GM23338 (cell line): ENCODE measurements around the gene DDAH2. TPM values are rescaled to one million over a fixed set of nuclear protein-coding genes. Genes with fewer than 3 reads are reported as not detected.
A peak's percentile ranks its signal among the peaks of the same experiment; 100 is the strongest.

ENCODE experiments used
- ATAC-seq: fragments of 200-7000 bp; cut with Tn5 transposase; 3 replicates; pipeline ENCODE4 v1.9.1; 2020
- DNase-seq: peaks from one replicate; pipeline ENCODE4 v3.0.0-alpha.2; 2015; ENCODE audit warnings: low spot score
- H2AFZ ChIP-seq: fragments of 200-600 bp; sonication (generic); 2 replicates; pipeline ENCODE4 v1.8.0; 2016; ENCODE audit warnings: antibody characterized with exemption, mild to moderate bottlenecking, moderate library complexity
- H3F3A ChIP-seq: fragments of 200-600 bp; sonication (generic); replicated peaks from 2 replicates; pipeline ENCODE4 v1.8.0; 2017; ENCODE audit warnings: antibody characterized with exemption, mixed run types, low read depth
- H3K27ac ChIP-seq: fragments of 200-600 bp; sonication (generic); 2 replicates; pipeline ENCODE4 v1.6.1; 2016; ENCODE audit warnings: low read depth
- H3K27me3 ChIP-seq: fragments of 200-600 bp; sonication (generic); 2 replicates; pipeline ENCODE4 v1.8.0; 2016; ENCODE audit warnings: mild to moderate bottlenecking, mixed run types, moderate library complexity; ENCODE audit not compliant: insufficient read depth
- H3K36me3 ChIP-seq: fragments of 200-600 bp; sonication (generic); 2 replicates; pipeline ENCODE4 v1.8.0; 2016; ENCODE audit warnings: mild to moderate bottlenecking; ENCODE audit not compliant: insufficient read depth
- H3K4me1 ChIP-seq: fragments of 200-600 bp; sonication (generic); 2 replicates; pipeline ENCODE4 v1.8.0; 2016; ENCODE audit warnings: mild to moderate bottlenecking, moderate library complexity; ENCODE audit not compliant: insufficient read depth
- H3K4me2 ChIP-seq: fragments of 200-600 bp; sonication (generic); 2 replicates; pipeline ENCODE4 v1.7.1; 2017; ENCODE audit warnings: mixed run types
- H3K4me3 ChIP-seq: fragments of 200-600 bp; sonication (generic); 2 replicates; pipeline ENCODE4 v1.6.1; 2016; ENCODE audit warnings: mixed run types
- H3K79me2 ChIP-seq: fragments of 200-600 bp; sonication (generic); replicated peaks from 2 replicates; pipeline ENCODE4 v1.8.0; 2017; ENCODE audit warnings: mild to moderate bottlenecking; ENCODE audit not compliant: insufficient read depth
- H3K9me2 ChIP-seq: fragments of 200-600 bp; sonication (generic); 2 replicates; pipeline ENCODE4 v1.8.0; 2017; ENCODE audit not compliant: insufficient read depth
- H4K20me1 ChIP-seq: fragments of 200-600 bp; sonication (generic); replicated peaks from 2 replicates; pipeline ENCODE4 v1.8.0; 2017; ENCODE audit warnings: mild to moderate bottlenecking; ENCODE audit not compliant: insufficient read depth
- H3K27ac Mint-ChIP-seq: 2 replicates; pipeline ENCODE4 v1.8.0; 2020; ENCODE audit warnings: inconsistent platforms, mild to moderate bottlenecking, moderate library complexity, mixed read lengths
- H3K27me3 Mint-ChIP-seq: 3 replicates; pipeline ENCODE4 v1.8.0; 2022; ENCODE audit warnings: low read depth, mild to moderate bottlenecking, moderate library complexity, mixed read lengths, inconsistent platforms; ENCODE audit not compliant: insufficient read depth, poor library complexity
- H3K36me3 Mint-ChIP-seq: 3 replicates; pipeline ENCODE4 v1.8.0; 2021; ENCODE audit warnings: low read depth, mild to moderate bottlenecking, inconsistent platforms, moderate library complexity, mixed read lengths
- H3K4me1 Mint-ChIP-seq: 3 replicates; pipeline ENCODE4 v1.8.0; 2020; ENCODE audit warnings: mild to moderate bottlenecking, inconsistent platforms, mixed read lengths
- H3K4me3 Mint-ChIP-seq: 3 replicates; pipeline ENCODE4 v1.8.0; 2021; ENCODE audit warnings: moderate library complexity, mild to moderate bottlenecking, inconsistent platforms, mixed read lengths
- H3K9me3 Mint-ChIP-seq: 3 replicates; pipeline ENCODE4 v1.8.0; 2020; ENCODE audit warnings: moderate library complexity, mild to moderate bottlenecking, inconsistent platforms, mixed read lengths
- CTCF ChIP-seq, 2 experiments: fragments of 200-600 bp in 1 of 2; sonication (generic) in 1 of 2; conservative IDR thresholded peaks; 2 replicates each; pipeline versions ENCODE4 v1.5.1 to v1.6.1; 2016 to 2017; ENCODE audit warnings: antibody characterized with exemption in 2 of 2, low read depth in 2 of 2, mild to moderate bottlenecking in 2 of 2, moderate library complexity in 1 of 2
- polyA plus RNA-seq: library from polyadenylated mRNA; unstranded; fragments of >200 nt; fragmentation: Nextera tagmentation; extraction: Ambion mirVana; gene quantifications from 2 replicates; pipeline ENCODE4 v1.2.1, GENCODE V29; 2016
- total RNA-seq: library from RNA; depleted of rRNA; stranded (reverse); fragments of >200 nt; shearing (Covaris generic); gene quantifications from 2 replicates; pipeline ENCODE4 v1.2.3, GENCODE V29; 2014
- TF ChIP-seq, protein P1 (sequence below): fragments of 250-450 bp; sonication (Bioruptor Pico); IDR thresholded peaks from 2 replicates; pipeline ENCODE4 v1.5.0; 2020; ENCODE audit warnings: mild to moderate bottlenecking, moderate library complexity
- TF ChIP-seq, protein P2 (sequence below): IDR thresholded peaks from 2 replicates; pipeline ENCODE4 v1.6.1; 2016; ENCODE audit warnings: antibody characterized with exemption

DDAH2 gene
- total and polyA plus RNA-seq, 2 experiments from 2014 or later, result 58.7 to 65.1 TPM

DNA sequence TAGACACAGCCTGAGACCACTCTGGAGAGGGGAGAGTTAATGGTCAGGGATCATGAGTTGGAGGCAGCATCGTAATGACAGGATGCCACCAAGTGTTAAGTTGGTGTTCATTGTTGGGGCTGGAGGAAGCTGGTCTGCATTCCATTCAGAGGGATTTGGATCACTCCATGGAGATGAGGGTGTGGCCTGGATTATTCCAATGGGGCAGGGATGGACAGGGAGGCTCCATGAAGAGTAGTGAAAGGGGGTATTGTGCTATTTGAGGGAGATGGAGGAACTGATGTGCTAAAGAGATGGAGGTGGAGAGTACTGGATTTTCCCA, 34.5 kb upstream of the DDAH2 start:
- Histone ChIP-seq H4K20me1 (no peaks in the 10 kb centered on the region), H3K4me1 (peaks cover 14% of the 10 kb centered on the region), H3K4me2 (no peak overlapping the region), H3K27ac (no peak overlapping the region), H3K79me2 (no peaks in the 10 kb centered on the region), H3F3A (0 out of 2 replicates have a peak, but pooled peaks cover 2% of the 10 kb centered on the region), H3K4me3 (no peak overlapping the region), H3K36me3 (no peaks in the 10 kb centered on the region), H3K9me2 (no peaks in the 10 kb centered on the region), H3K27me3 (no peaks in the 10 kb centered on the region), H2AFZ (no peak overlapping the region)
- peaks cover 24% of the 10 kb centered on the region for H3K4me1 Mint-ChIP-seq
- peak overlapping the region; percentile 2; the same call in 1 of the 3 replicates for H3K4me3 Mint-ChIP-seq
- TF ChIP-seq CTCF (conservative IDR thresholded peaks at IDR 0.05; ENCODE audit: low read depth in 2 of 2), result peak in 1 of 2 experiments; percentile 17; a peak in 1 of 4 replicates
- TF ChIP-seq, protein P1, sequence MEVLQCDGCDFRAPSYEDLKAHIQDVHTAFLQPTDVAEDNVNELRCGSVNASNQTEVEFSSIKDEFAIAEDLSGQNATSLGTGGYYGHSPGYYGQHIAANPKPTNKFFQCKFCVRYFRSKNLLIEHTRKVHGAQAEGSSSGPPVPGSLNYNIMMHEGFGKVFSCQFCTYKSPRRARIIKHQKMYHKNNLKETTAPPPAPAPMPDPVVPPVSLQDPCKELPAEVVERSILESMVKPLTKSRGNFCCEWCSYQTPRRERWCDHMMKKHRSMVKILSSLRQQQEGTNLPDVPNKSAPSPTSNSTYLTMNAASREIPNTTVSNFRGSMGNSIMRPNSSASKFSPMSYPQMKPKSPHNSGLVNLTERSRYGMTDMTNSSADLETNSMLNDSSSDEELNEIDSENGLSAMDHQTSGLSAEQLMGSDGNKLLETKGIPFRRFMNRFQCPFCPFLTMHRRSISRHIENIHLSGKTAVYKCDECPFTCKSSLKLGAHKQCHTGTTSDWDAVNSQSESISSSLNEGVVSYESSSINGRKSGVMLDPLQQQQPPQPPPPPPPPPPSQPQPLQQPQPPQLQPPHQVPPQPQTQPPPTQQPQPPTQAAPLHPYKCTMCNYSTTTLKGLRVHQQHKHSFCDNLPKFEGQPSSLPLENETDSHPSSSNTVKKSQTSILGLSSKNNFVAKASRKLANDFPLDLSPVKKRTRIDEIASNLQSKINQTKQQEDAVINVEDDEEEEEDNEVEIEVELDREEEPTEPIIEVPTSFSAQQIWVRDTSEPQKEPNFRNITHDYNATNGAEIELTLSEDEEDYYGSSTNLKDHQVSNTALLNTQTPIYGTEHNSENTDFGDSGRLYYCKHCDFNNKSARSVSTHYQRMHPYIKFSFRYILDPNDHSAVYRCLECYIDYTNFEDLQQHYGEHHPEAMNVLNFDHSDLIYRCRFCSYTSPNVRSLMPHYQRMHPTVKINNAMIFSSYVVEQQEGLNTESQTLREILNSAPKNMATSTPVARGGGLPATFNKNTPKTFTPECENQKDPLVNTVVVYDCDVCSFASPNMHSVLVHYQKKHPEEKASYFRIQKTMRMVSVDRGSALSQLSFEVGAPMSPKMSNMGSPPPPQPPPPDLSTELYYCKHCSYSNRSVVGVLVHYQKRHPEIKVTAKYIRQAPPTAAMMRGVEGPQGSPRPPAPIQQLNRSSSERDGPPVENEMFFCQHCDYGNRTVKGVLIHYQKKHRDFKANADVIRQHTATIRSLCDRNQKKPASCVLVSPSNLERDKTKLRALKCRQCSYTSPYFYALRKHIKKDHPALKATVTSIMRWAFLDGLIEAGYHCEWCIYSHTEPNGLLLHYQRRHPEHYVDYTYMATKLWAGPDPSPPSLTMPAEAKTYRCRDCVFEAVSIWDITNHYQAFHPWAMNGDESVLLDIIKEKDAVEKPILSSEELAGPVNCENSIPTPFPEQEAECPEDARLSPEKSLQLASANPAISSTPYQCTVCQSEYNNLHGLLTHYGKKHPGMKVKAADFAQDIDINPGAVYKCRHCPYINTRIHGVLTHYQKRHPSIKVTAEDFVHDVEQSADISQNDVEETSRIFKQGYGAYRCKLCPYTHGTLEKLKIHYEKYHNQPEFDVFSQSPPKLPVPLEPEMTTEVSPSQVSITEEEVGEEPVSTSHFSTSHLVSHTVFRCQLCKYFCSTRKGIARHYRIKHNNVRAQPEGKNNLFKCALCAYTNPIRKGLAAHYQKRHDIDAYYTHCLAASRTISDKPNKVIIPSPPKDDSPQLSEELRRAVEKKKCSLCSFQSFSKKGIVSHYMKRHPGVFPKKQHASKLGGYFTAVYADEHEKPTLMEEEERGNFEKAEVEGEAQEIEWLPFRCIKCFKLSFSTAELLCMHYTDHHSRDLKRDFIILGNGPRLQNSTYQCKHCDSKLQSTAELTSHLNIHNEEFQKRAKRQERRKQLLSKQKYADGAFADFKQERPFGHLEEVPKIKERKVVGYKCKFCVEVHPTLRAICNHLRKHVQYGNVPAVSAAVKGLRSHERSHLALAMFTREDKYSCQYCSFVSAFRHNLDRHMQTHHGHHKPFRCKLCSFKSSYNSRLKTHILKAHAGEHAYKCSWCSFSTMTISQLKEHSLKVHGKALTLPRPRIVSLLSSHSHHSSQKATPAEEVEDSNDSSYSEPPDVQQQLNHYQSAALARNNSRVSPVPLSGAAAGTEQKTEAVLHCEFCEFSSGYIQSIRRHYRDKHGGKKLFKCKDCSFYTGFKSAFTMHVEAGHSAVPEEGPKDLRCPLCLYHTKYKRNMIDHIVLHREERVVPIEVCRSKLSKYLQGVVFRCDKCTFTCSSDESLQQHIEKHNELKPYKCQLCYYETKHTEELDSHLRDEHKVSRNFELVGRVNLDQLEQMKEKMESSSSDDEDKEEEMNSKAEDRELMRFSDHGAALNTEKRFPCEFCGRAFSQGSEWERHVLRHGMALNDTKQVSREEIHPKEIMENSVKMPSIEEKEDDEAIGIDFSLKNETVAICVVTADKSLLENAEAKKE (CRISPR knock-in tag), result no peak
- TF ChIP-seq, protein P2, sequence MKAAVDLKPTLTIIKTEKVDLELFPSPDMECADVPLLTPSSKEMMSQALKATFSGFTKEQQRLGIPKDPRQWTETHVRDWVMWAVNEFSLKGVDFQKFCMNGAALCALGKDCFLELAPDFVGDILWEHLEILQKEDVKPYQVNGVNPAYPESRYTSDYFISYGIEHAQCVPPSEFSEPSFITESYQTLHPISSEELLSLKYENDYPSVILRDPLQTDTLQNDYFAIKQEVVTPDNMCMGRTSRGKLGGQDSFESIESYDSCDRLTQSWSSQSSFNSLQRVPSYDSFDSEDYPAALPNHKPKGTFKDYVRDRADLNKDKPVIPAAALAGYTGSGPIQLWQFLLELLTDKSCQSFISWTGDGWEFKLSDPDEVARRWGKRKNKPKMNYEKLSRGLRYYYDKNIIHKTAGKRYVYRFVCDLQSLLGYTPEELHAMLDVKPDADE, result no peak
- peaks cover 15% of the 10 kb centered on the region for H3K27me3 Mint-ChIP-seq
- ATAC-seq (peak; percentile 29), DNase-seq (peak; percentile 71)
- H3K9me3 Mint-ChIP-seq, result no peaks in the 10 kb centered on the region; the same call in 2 of the 3 replicates
- peaks cover 22% of the 10 kb centered on the region for H3K36me3 Mint-ChIP-seq
- peak overlapping the region; percentile 59; the same call in 1 of the 2 replicates for H3K27ac Mint-ChIP-seq
